Neural cell (in vitro differentiated cells): ENCODE measurements around the gene ANO3. TPM values are rescaled to one million over a fixed set of nuclear protein-coding genes. Genes with fewer than 3 reads are reported as not detected.

Experiments used
- H2AFZ ChIP-seq: fragments of 200-600, 300-800 bp; sonication (generic), shearing (Covaris generic); 2 replicates; pipeline ENCODE4 v1.6.0; 2014; ENCODE audit warnings: low read depth, mild to moderate bottlenecking, antibody characterized with exemption, low read length, moderate library complexity
- H3F3A ChIP-seq: fragments of 200-600 bp; shearing (Covaris generic); 2 replicates; pipeline ENCODE4 v1.6.1; 2016; ENCODE audit warnings: mild to moderate bottlenecking, moderate library complexity, mixed read lengths, antibody characterized with exemption, low read length; ENCODE audit not compliant: insufficient read depth, poor library complexity, severe bottlenecking
- H3K27ac ChIP-seq: fragments of 200-600, 300-800 bp; sonication (generic), shearing (Covaris generic); 2 replicates; pipeline ENCODE4 v1.5.1; 2014; ENCODE audit warnings: mild to moderate bottlenecking, low read length, moderate library complexity
- H3K27me3 ChIP-seq: fragments of 300-800, 200-600 bp; sonication (generic), shearing (Covaris generic); 2 replicates; pipeline ENCODE4 v1.6.0; 2014; ENCODE audit warnings: mild to moderate bottlenecking, low read depth, low read length, moderate library complexity; ENCODE audit not compliant: insufficient read depth
- H3K36me3 ChIP-seq: fragments of 300-800, 200-600 bp; sonication (generic), shearing (Covaris generic); 2 replicates; pipeline ENCODE4 v1.5.1; 2014; ENCODE audit warnings: mild to moderate bottlenecking, antibody characterized with exemption, low read length, moderate library complexity; ENCODE audit not compliant: insufficient read depth
- H3K4me2 ChIP-seq: fragments of 300-800, 200-600 bp; sonication (generic), shearing (Covaris generic); 2 replicates; pipeline ENCODE4 v1.6.0; 2014; ENCODE audit warnings: mild to moderate bottlenecking, low read length
- H3K4me3 ChIP-seq: fragments of 300-800, 200-600 bp; sonication (generic), shearing (Covaris generic); 2 replicates; pipeline ENCODE4 v1.5.1; 2014; ENCODE audit warnings: mild to moderate bottlenecking, low read length, moderate library complexity
- H3K79me2 ChIP-seq: fragments of 200-600 bp; shearing (Covaris generic); replicated peaks from 2 replicates; pipeline ENCODE4 v1.6.0; 2014; ENCODE audit warnings: mild to moderate bottlenecking, low read length, moderate library complexity; ENCODE audit not compliant: insufficient read depth
- H3K9ac ChIP-seq: fragments of 300-800, 200-600 bp; sonication (generic), shearing (Covaris generic); 2 replicates; pipeline ENCODE4 v1.6.1; 2016; ENCODE audit warnings: mild to moderate bottlenecking, low read length, mixed read lengths
- H3K9me2 ChIP-seq: fragments of 200-600 bp; shearing (Covaris generic); 2 replicates; pipeline ENCODE4 v1.6.1; 2016; ENCODE audit warnings: mild to moderate bottlenecking, low read length, mixed read lengths; ENCODE audit not compliant: insufficient read depth
- H3K9me3 ChIP-seq: fragments of 200-600, 300-800 bp; sonication (generic), shearing (Covaris generic); 2 replicates; pipeline ENCODE4 v1.6.1; 2016; ENCODE audit warnings: mild to moderate bottlenecking, mixed run types, low read length, moderate library complexity, mixed read lengths
- H4K20me1 ChIP-seq: fragments of 200-600 bp; shearing (Covaris generic); 2 replicates; pipeline ENCODE4 v1.6.1; 2016; ENCODE audit warnings: mild to moderate bottlenecking, mixed run types; ENCODE audit not compliant: insufficient read depth
- EP300 ChIP-seq: fragments of 450-650 bp; conservative IDR thresholded peaks from 2 replicates; pipeline ENCODE4 v1.6.1; 2014; ENCODE audit warnings: antibody characterized with exemption, mild to moderate bottlenecking, moderate library complexity; ENCODE audit not compliant: poor library complexity, severe bottlenecking
- EZH2 ChIP-seq: fragments of 200-600, 300-800 bp; shearing (Covaris generic), sonication (generic); IDR thresholded peaks from 2 replicates; pipeline ENCODE4 v1.6.1; 2014; ENCODE audit warnings: antibody characterized with exemption, low read length, borderline replicate concordance, mild to moderate bottlenecking; ENCODE audit not compliant: insufficient read depth, poor library complexity, severe bottlenecking
- MXI1 ChIP-seq: fragments of 450-650 bp; conservative IDR thresholded peaks from 2 replicates; pipeline ENCODE4 v1.6.1; 2014; ENCODE audit warnings: antibody characterized with exemption, mild to moderate bottlenecking; ENCODE audit not compliant: poor library complexity, severe bottlenecking
- POLR2AphosphoS5 ChIP-seq: IDR thresholded peaks from 2 replicates; pipeline ENCODE4 v1.6.1; 2012
- RAD21 ChIP-seq: fragments of 450-650 bp; conservative IDR thresholded peaks from 2 replicates; pipeline ENCODE4 v1.6.1; 2014; ENCODE audit warnings: antibody characterized with exemption, mild to moderate bottlenecking, moderate library complexity
- SMC3 ChIP-seq: fragments of 450-650 bp; conservative IDR thresholded peaks from 2 replicates; pipeline ENCODE4 v1.6.1; 2014; ENCODE audit warnings: antibody characterized with exemption, mild to moderate bottlenecking, moderate library complexity; ENCODE audit not compliant: poor library complexity
- TAF1 ChIP-seq: IDR thresholded peaks from 2 replicates; pipeline ENCODE4 v1.6.1; 2012; ENCODE audit warnings: low read depth
- polyA plus RNA-seq: library from polyadenylated mRNA; depleted of rRNA; stranded (reverse); fragments of >200 nt; gene quantifications from 2 replicates; pipeline ENCODE4 v1.2.3, GENCODE V29; 2014
- TF ChIP-seq, protein P1 (sequence below): IDR thresholded peaks from 2 replicates; pipeline ENCODE4 v1.6.1; 2012; ENCODE audit warnings: borderline replicate concordance
- TF ChIP-seq, protein P2 (sequence below): fragments of 450-650 bp; IDR thresholded peaks from 2 replicates; pipeline ENCODE4 v1.5.1; 2014; ENCODE audit warnings: antibody characterized with exemption, mild to moderate bottlenecking, moderate library complexity; ENCODE audit not compliant: poor library complexity, severe bottlenecking

Gene ANO3
- polyA plus RNA-seq, 1 donor from 2014 or later, result not detected

DNA sequence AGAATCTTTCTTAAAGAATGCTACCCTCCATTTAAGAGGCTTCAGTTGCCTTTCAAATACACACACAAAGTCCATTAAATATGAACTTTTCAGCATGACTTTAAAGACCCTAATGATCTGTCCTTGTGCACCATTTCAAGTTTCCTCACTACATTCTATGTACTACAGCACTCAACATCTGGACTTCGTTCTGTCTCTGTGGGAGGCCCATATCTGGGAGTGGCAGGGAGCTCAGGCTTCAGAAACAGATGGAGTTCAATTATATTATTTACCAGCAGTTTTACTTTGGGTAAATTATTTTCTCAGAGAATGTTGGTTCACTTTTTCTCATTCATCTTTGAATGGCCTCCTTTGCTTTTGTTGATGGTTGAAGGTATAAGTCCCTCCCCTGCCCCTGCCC, 67.4 kb downstream of the ANO3 start:
- H4K20me1 ChIP-seq, result no peaks in the 10 kb centered on the region
- no peaks in the 10 kb centered on the region for H3K9me2 ChIP-seq
- H3K79me2 ChIP-seq, result no peaks in the 10 kb centered on the region
- TF ChIP-seq TAF1, result no peak
- H3K4me2 ChIP-seq, result no peak overlapping the region
- no peak overlapping the region for H2AFZ ChIP-seq
- H3K27ac ChIP-seq, result no peak overlapping the region
- H3K9me3 ChIP-seq, result no peaks in the 10 kb centered on the region
- no peaks in the 10 kb centered on the region for H3K36me3 ChIP-seq
- H3K27me3 ChIP-seq, result no peaks in the 10 kb centered on the region
- H3K9ac ChIP-seq, result no peak overlapping the region
- no peaks in the 10 kb centered on the region for H3F3A ChIP-seq
- H3K4me3 ChIP-seq, result no peak overlapping the region

DNA sequence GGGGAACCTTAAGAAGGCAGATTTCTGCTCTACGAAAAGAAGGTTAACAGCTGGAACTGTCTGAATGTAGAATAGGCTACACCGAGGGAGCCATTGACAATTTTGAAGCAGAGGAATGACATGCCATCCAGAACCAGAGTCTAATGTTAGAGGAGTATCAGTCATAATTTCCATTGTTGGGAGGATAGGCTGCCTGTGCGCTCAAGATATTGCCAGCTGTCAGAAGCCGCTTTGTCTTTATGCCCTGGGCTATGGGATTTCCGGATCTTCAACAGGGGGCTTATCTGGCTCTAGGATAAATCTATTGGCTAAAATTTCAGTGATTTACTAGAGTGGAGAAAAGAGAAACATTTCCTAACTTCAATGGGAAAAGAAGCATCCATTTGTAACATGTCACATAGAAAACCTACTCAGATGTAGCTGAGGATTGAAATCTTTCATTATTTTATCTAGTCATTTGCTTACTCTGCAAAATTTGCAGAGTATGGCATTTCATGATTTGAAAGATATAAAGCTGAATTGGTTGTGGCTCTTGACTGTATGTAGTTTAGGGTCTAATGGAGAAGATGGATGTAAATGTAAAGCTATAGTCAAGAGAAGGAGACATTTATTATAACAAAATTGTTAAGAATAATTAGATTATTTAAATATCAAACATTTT, 78.9 kb downstream of the ANO3 start:
- no peaks in the 10 kb centered on the region for H3K9me3 ChIP-seq
- H3K9me2 ChIP-seq, result no peaks in the 10 kb centered on the region
- H4K20me1 ChIP-seq, result no peaks in the 10 kb centered on the region
- TF ChIP-seq MXI1 (no peak), EZH2 (no peak), POLR2AphosphoS5 (no peak), RAD21 (no peak), SMC3 (no peak), TAF1 (no peak), EP300 (no peak)
- TF ChIP-seq, protein P1, sequence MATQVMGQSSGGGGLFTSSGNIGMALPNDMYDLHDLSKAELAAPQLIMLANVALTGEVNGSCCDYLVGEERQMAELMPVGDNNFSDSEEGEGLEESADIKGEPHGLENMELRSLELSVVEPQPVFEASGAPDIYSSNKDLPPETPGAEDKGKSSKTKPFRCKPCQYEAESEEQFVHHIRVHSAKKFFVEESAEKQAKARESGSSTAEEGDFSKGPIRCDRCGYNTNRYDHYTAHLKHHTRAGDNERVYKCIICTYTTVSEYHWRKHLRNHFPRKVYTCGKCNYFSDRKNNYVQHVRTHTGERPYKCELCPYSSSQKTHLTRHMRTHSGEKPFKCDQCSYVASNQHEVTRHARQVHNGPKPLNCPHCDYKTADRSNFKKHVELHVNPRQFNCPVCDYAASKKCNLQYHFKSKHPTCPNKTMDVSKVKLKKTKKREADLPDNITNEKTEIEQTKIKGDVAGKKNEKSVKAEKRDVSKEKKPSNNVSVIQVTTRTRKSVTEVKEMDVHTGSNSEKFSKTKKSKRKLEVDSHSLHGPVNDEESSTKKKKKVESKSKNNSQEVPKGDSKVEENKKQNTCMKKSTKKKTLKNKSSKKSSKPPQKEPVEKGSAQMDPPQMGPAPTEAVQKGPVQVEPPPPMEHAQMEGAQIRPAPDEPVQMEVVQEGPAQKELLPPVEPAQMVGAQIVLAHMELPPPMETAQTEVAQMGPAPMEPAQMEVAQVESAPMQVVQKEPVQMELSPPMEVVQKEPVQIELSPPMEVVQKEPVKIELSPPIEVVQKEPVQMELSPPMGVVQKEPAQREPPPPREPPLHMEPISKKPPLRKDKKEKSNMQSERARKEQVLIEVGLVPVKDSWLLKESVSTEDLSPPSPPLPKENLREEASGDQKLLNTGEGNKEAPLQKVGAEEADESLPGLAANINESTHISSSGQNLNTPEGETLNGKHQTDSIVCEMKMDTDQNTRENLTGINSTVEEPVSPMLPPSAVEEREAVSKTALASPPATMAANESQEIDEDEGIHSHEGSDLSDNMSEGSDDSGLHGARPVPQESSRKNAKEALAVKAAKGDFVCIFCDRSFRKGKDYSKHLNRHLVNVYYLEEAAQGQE, result no peak
- TF ChIP-seq, protein P2, sequence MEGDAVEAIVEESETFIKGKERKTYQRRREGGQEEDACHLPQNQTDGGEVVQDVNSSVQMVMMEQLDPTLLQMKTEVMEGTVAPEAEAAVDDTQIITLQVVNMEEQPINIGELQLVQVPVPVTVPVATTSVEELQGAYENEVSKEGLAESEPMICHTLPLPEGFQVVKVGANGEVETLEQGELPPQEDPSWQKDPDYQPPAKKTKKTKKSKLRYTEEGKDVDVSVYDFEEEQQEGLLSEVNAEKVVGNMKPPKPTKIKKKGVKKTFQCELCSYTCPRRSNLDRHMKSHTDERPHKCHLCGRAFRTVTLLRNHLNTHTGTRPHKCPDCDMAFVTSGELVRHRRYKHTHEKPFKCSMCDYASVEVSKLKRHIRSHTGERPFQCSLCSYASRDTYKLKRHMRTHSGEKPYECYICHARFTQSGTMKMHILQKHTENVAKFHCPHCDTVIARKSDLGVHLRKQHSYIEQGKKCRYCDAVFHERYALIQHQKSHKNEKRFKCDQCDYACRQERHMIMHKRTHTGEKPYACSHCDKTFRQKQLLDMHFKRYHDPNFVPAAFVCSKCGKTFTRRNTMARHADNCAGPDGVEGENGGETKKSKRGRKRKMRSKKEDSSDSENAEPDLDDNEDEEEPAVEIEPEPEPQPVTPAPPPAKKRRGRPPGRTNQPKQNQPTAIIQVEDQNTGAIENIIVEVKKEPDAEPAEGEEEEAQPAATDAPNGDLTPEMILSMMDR, result no peak
- no peak overlapping the region for H2AFZ ChIP-seq
- H3K79me2 ChIP-seq, result no peaks in the 10 kb centered on the region
- H3K27me3 ChIP-seq, result no peaks in the 10 kb centered on the region
- H3K4me2 ChIP-seq, result no peak overlapping the region
- H3K27ac ChIP-seq, result no peak overlapping the region
- no peak overlapping the region for H3K9ac ChIP-seq
- no peaks in the 10 kb centered on the region for H3K36me3 ChIP-seq
- no peak overlapping the region for H3K4me3 ChIP-seq
- H3F3A ChIP-seq, result no peaks in the 10 kb centered on the region

DNA sequence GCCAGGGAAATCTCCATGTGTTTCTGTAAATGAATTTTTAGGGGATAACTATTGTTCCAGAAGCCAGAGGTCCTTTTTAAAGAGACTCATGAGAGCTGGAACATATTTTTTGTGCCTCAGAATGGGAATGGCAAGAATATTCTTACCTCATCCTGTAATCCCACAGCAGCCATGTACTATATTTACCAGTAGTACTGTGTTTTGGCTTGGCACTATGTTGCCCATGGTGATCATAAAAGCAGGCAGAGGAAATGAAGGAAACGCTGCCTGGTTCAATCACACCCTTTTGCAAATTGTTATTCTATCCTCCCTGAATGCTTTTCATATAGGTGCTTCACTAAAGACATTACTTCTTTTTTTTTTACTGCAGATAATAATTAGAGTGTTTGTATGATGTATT, 81.0 kb downstream of the ANO3 start:
- H2AFZ ChIP-seq, result no peak overlapping the region
- no peaks in the 10 kb centered on the region for H3K9me3 ChIP-seq
- no peaks in the 10 kb centered on the region for H3K79me2 ChIP-seq
- H3K9ac ChIP-seq, result no peak overlapping the region
- no peaks in the 10 kb centered on the region for H4K20me1 ChIP-seq
- no peaks in the 10 kb centered on the region for H3K9me2 ChIP-seq
- H3K4me3 ChIP-seq, result no peak overlapping the region
- H3K27ac ChIP-seq, result no peak overlapping the region
- H3K36me3 ChIP-seq, result no peaks in the 10 kb centered on the region
- H3K27me3 ChIP-seq, result no peaks in the 10 kb centered on the region
- H3K4me2 ChIP-seq, result no peak overlapping the region
- TF ChIP-seq TAF1, result no peak
- TF ChIP-seq, protein P1, result no peak
- TF ChIP-seq MXI1, result no peak
- no peak for TF ChIP-seq SMC3
- TF ChIP-seq, protein P2, result no peak
- no peak for TF ChIP-seq EZH2
- no peak for TF ChIP-seq POLR2AphosphoS5
- TF ChIP-seq EP300, result no peak
- TF ChIP-seq RAD21, result no peak
- H3F3A ChIP-seq, result no peaks in the 10 kb centered on the region
